CD8-positive, alpha-beta memory T cell (primary cell): Measurements from ENCODE around the gene DAO. TPM values are rescaled to one million over a fixed set of nuclear protein-coding genes. Genes with fewer than 3 reads are reported as not detected.

Source experiments
- CTCF ChIA-PET: fragments of 350-600 bp; sonication (Branson Sonifier 250); formaldehyde crosslinking; loops from one replicate; lab custom pipeline; 2021; ENCODE audit warnings: antibody characterized with exemption; lab: Charles Lee
- POLR2A ChIA-PET: fragments of 350-600 bp; sonication (Branson Sonifier 250); formaldehyde crosslinking; loops from one replicate; lab custom pipeline; 2021; ENCODE audit warnings: antibody characterized with exemption; lab: Charles Lee
- DNase-seq, 5 donors: peaks; one replicate each; pipeline versions ENCODE4 v3.0.0 to v3.0.0-alpha.2; 2020 to 2022; ENCODE audit warnings: mixed read lengths in 1 of 5
- H3K27ac ChIP-seq: one replicate; pipeline ENCODE4 v1.7.0; 2013; ENCODE audit warnings: low read depth, mild to moderate bottlenecking, low read length, moderate library complexity
- H3K27me3 ChIP-seq: 2 replicates; pipeline ENCODE4 v1.7.0; 2013; ENCODE audit warnings: low read length, mild to moderate bottlenecking; ENCODE audit not compliant: insufficient read depth, poor library complexity, severe bottlenecking
- H3K36me3 ChIP-seq: 2 replicates; pipeline ENCODE4 v1.7.0; 2013; ENCODE audit warnings: mild to moderate bottlenecking, low read length, moderate library complexity; ENCODE audit not compliant: insufficient read depth
- H3K4me1 ChIP-seq: 2 replicates; pipeline ENCODE4 v1.7.0; 2013; ENCODE audit warnings: mild to moderate bottlenecking, low read length, moderate library complexity; ENCODE audit not compliant: insufficient read depth
- H3K4me3 ChIP-seq: 2 replicates; pipeline ENCODE4 v1.7.0; 2013; ENCODE audit warnings: mild to moderate bottlenecking, low read length
- H3K9me3 ChIP-seq: 2 replicates; pipeline ENCODE4 v1.7.0; 2013; ENCODE audit warnings: mild to moderate bottlenecking, low read length
- H3K27ac Mint-ChIP-seq, 8 donors: one replicate each; pipeline ENCODE4 v1.8.0; 2020 to 2021; ENCODE audit warnings: mixed read lengths in 8 of 8, mild to moderate bottlenecking in 6 of 8, inconsistent platforms in 3 of 8, moderate library complexity in 3 of 8
- H3K27me3 Mint-ChIP-seq, 2 donors: one replicate each; pipeline ENCODE4 v1.8.0; 2020 to 2021; ENCODE audit warnings: mixed read lengths in 2 of 2, mild to moderate bottlenecking in 1 of 2, moderate library complexity in 1 of 2
- H3K36me3 Mint-ChIP-seq, 3 donors: one replicate each; pipeline ENCODE4 v1.8.0; 2020 to 2021; ENCODE audit warnings: mixed read lengths in 3 of 3, inconsistent platforms in 1 of 3, mild to moderate bottlenecking in 1 of 3
- H3K4me1 Mint-ChIP-seq, 3 donors: one replicate each; pipeline ENCODE4 v1.8.0; 2020 to 2021; ENCODE audit warnings: mixed read lengths in 3 of 3, inconsistent platforms in 1 of 3, mild to moderate bottlenecking in 1 of 3
- H3K4me3 Mint-ChIP-seq, 7 donors: one replicate each; pipeline ENCODE4 v1.8.0; 2020 to 2021; ENCODE audit warnings: mixed read lengths in 7 of 7, mild to moderate bottlenecking in 6 of 7, moderate library complexity in 4 of 7, inconsistent platforms in 2 of 7
- H3K9me3 Mint-ChIP-seq, 5 donors: one replicate each; pipeline ENCODE4 v1.8.0; 2020 to 2022; ENCODE audit warnings: mixed read lengths in 5 of 5, mild to moderate bottlenecking in 3 of 5, moderate library complexity in 2 of 5, inconsistent platforms in 1 of 5
- polyA plus RNA-seq: library from polyadenylated mRNA; unstranded; fragments of 300-500 nt; fragmentation: Illumina TruSeq; gene quantifications from one replicate; pipeline ENCODE4 v1.2.3, GENCODE V29; 2021
- total RNA-seq, 2 experiments: library from RNA; stranded (reverse); gene quantifications; one replicate each; pipeline ENCODE4 v1.2.3, GENCODE V29; 2021

DAO gene
- total and polyA plus RNA-seq, 3 experiments from 2014 or later, result not detected

GRCh38 chr12:108837239-108837638 is 42.7 kb upstream of the DAO start:
- Histone ChIP-seq H3K27ac (no peak overlapping the region), H3K27me3 (no peaks in the 10 kb centered on the region), H3K4me3 (no peak overlapping the region), H3K9me3 (no peaks in the 10 kb centered on the region), H3K4me1 (peaks cover 24% of the 10 kb centered on the region), H3K36me3 (peaks cover 5% of the 10 kb centered on the region)
- Mint-ChIP-seq H3K9me3 (no peaks in the 10 kb centered on the region), H3K27me3 (peaks cover 0 to 2% of the 10 kb centered on the region in 2 donors), H3K4me1 (peaks cover 43 to 61% (median 52%) of the 10 kb centered on the region in 3 donors), H3K4me3 (peak overlapping the region in 2 of 7 donors; percentile 7 to 23), H3K36me3 (peaks cover 3 to 30% (median 6%) of the 10 kb centered on the region in 3 donors), H3K27ac (peak overlapping the region; percentile 6 to 98 (median 90))
- POLR2A ChIA-PET, result interaction anchor here (2.1 kb wide), 1 partner anchor 20 kb away, joined by 12 read pairs; the partner anchor contains the start of gene SSH1
- peak in 1 of 5 donors; percentile 17 for DNase-seq
- CTCF ChIA-PET, result interaction anchor here (1.2 kb wide), 1 partner anchor 277 kb away, joined by 3 read pairs; no protein-coding TSS in a partner anchor

- peaks cover 3 to 31% (median 4%) of the 10 kb centered on the region in 3 donors for H3K36me3 Mint-ChIP-seq
- peaks cover 43 to 59% (median 48%) of the 10 kb centered on the region in 3 donors for H3K4me1 Mint-ChIP-seq
- peak overlapping the region in 4 of 7 donors; percentile 3 to 87 (median 74) for H3K4me3 Mint-ChIP-seq
- CTCF ChIA-PET, result interaction anchor here (1.0 to 1.2 kb wide), 2 partner anchors 34 to 278 kb away, joined by 3 to 4 read pairs; no protein-coding TSS in a partner anchor
- Histone ChIP-seq H3K4me3 (no peak overlapping the region), H3K4me1 (peaks cover 24% of the 10 kb centered on the region), H3K36me3 (peaks cover 5% of the 10 kb centered on the region), H3K9me3 (no peaks in the 10 kb centered on the region), H3K27me3 (no peaks in the 10 kb centered on the region), H3K27ac (peak overlapping the region; percentile 45)
- H3K27me3 Mint-ChIP-seq, result peaks cover 0 to 2% of the 10 kb centered on the region in 2 donors
- no peak for DNase-seq
- POLR2A ChIA-PET, result interaction anchor here (1.4 to 2.1 kb wide), 2 partner anchors 20 to 277 kb away, joined by 5 to 12 read pairs; partner anchors contain the start of genes SART3 and SSH1
- H3K9me3 Mint-ChIP-seq, result no peaks in the 10 kb centered on the region
- H3K27ac Mint-ChIP-seq, result peak overlapping the region; percentile 73 to 98 (median 92)
Measured at GRCh38 chr12:108837680-108838079, 42.2 kb upstream of the DAO start.

- peaks cover 3 to 33% (median 4%) of the 10 kb centered on the region in 3 donors for H3K36me3 Mint-ChIP-seq
- CTCF ChIA-PET, result interaction anchor here (0.8 to 1.3 kb wide), 4 partner anchors 35 to 279 kb away, joined by 3 to 4 read pairs (median 3); no protein-coding TSS in a partner anchor
- DNase-seq, result peak in 4 of 5 donors; percentile 49 to 80 (median 60)
Measured at GRCh38 chr12:108838194-108839017, 41.5 kb upstream of the DAO start.

GRCh38 chr12:108839018-108839889 is 40.6 kb upstream of the DAO start:
- Histone ChIP-seq H3K27ac (peak overlapping the region; percentile 45), H3K36me3 (peaks cover 5% of the 10 kb centered on the region), H3K27me3 (no peaks in the 10 kb centered on the region), H3K4me3 (no peak overlapping the region), H3K9me3 (no peaks in the 10 kb centered on the region), H3K4me1 (peaks cover 24% of the 10 kb centered on the region)
- Mint-ChIP-seq H3K9me3 (no peaks in the 10 kb centered on the region), H3K27me3 (peaks cover 0 to 2% of the 10 kb centered on the region in 2 donors), H3K36me3 (peaks cover 0 to 31% (median 4%) of the 10 kb centered on the region in 3 donors), H3K4me3 (peak overlapping the region in 5 of 7 donors; percentile 32 to 87 (median 75)), H3K27ac (peak overlapping the region; percentile 73 to 98 (median 92)), H3K4me1 (peaks cover 44 to 56% (median 48%) of the 10 kb centered on the region in 3 donors)
- peak in 1 of 5 donors; percentile 27 for DNase-seq
- ChIA-PET CTCF (interaction anchor here (0.6 to 1.3 kb wide), 3 partner anchors 174 to 1581 kb away, joined by 3 read pairs; no protein-coding TSS in a partner anchor), POLR2A (interaction anchor here (0.6 to 2.1 kb wide), 3 partner anchors 18 to 279 kb away, joined by 3 to 12 read pairs (median 5); partner anchors contain the start of genes ISCU, SART3 and SSH1)

More at GRCh38 chr12:108838194-108839017, 41.5 kb upstream of the DAO start:
- peak overlapping the region; percentile 73 to 98 (median 92) for H3K27ac Mint-ChIP-seq
- H3K4me3 ChIP-seq, result peak overlapping the region; percentile 2
- peaks cover 24% of the 10 kb centered on the region for H3K4me1 ChIP-seq
- no peaks in the 10 kb centered on the region for H3K27me3 ChIP-seq
- H3K4me1 Mint-ChIP-seq, result peaks cover 43 to 56% (median 48%) of the 10 kb centered on the region in 3 donors
- no peaks in the 10 kb centered on the region for H3K9me3 ChIP-seq
- peaks cover 5% of the 10 kb centered on the region for H3K36me3 ChIP-seq
- peak overlapping the region in 6 of 7 donors; percentile 32 to 87 (median 72) for H3K4me3 Mint-ChIP-seq
- no peaks in the 10 kb centered on the region for H3K9me3 Mint-ChIP-seq
- POLR2A ChIA-PET, result interaction anchor here (1.4 to 2.1 kb wide), 2 partner anchors 19 to 278 kb away, joined by 5 to 12 read pairs; partner anchors contain the start of genes SART3 and SSH1
- peaks cover 0 to 2% of the 10 kb centered on the region in 2 donors for H3K27me3 Mint-ChIP-seq
- H3K27ac ChIP-seq, result peak overlapping the region; percentile 45

GRCh38 chr12:108839890-108840230 is 40.0 kb upstream of the DAO start:
- H3K27me3 Mint-ChIP-seq, result peaks cover 0 to 2% of the 10 kb centered on the region in 2 donors
- peaks cover 5% of the 10 kb centered on the region for H3K36me3 ChIP-seq
- no peak overlapping the region for H3K27ac ChIP-seq
- peaks cover 0 to 28% (median 4%) of the 10 kb centered on the region in 3 donors for H3K36me3 Mint-ChIP-seq
- peak in 1 of 5 donors; percentile 18 for DNase-seq
- ChIA-PET CTCF (no interaction called here), POLR2A (interaction anchor here (0.6 kb wide), 1 partner anchor 278 kb away, joined by 3 read pairs; the partner anchor contains the start of gene ISCU)
- H3K4me1 ChIP-seq, result peaks cover 24% of the 10 kb centered on the region
- H3K27me3 ChIP-seq, result no peaks in the 10 kb centered on the region
- peaks cover 44 to 56% (median 48%) of the 10 kb centered on the region in 3 donors for H3K4me1 Mint-ChIP-seq
- H3K9me3 ChIP-seq, result no peaks in the 10 kb centered on the region
- no peaks in the 10 kb centered on the region for H3K9me3 Mint-ChIP-seq
- H3K4me3 ChIP-seq, result no peak overlapping the region
- H3K27ac Mint-ChIP-seq, result peak overlapping the region; percentile 26 to 98 (median 83)
- H3K4me3 Mint-ChIP-seq, result no peak overlapping the region

GRCh38 chr12:108840605-108841332 is 39.1 kb upstream of the DAO start:
- H3K27me3 Mint-ChIP-seq, result peaks cover 0 to 2% of the 10 kb centered on the region in 2 donors
- CTCF ChIA-PET, result no interaction called here
- H3K4me3 Mint-ChIP-seq, result no peak overlapping the region
- peak overlapping the region in 7 of 8 donors; percentile 21 to 73 (median 64) for H3K27ac Mint-ChIP-seq
- no peak overlapping the region for H3K27ac ChIP-seq
- POLR2A ChIA-PET, result no interaction called here
- no peaks in the 10 kb centered on the region for H3K9me3 ChIP-seq
- no peaks in the 10 kb centered on the region for H3K9me3 Mint-ChIP-seq
- H3K36me3 ChIP-seq, result peaks cover 5% of the 10 kb centered on the region
- H3K36me3 Mint-ChIP-seq, result peaks cover 0 to 25% (median 4%) of the 10 kb centered on the region in 3 donors
- peaks cover 43 to 54% (median 46%) of the 10 kb centered on the region in 3 donors for H3K4me1 Mint-ChIP-seq
- no peak overlapping the region for H3K4me3 ChIP-seq
- no peaks in the 10 kb centered on the region for H3K27me3 ChIP-seq
- peaks cover 24% of the 10 kb centered on the region for H3K4me1 ChIP-seq
- no peak for DNase-seq
